HG03280 (cell line): ENCODE results near the gene ARMH3.
"Not testable (repeated sequence)": the region's sequence is repeated elsewhere in the genome, so short reads cannot be mapped to it uniquely, and the experiment has no call there.

ENCODE experiments used
- ATAC-seq: cut with Tn5 transposase; IDR thresholded peaks from one replicate; pipeline ENCODE4 v1.9.1; 2021; ENCODE audit warnings: mild to moderate bottlenecking, moderate library complexity; ENCODE audit not compliant: unreplicated experiment

ARMH3 gene

GRCh38 chr10:101993651-101994200 is 62.2 kb downstream of the ARMH3 start:
- no peak for ATAC-seq

- ATAC-seq = no peak
Observed at GRCh38 chr10:101993221-101993620, 62.8 kb downstream of the ARMH3 start.

- ATAC-seq = no peak
Observed at GRCh38 chr10:101987136-101987535, 68.8 kb downstream of the ARMH3 start.

- no peak for ATAC-seq
Observed at GRCh38 chr10:101986624-101986971, 69.4 kb downstream of the ARMH3 start.

GRCh38 chr10:101980677-101981076 is 75.3 kb downstream of the ARMH3 start:
- ATAC-seq = not testable (repeated sequence)

- ATAC-seq = no peak
Observed at GRCh38 chr10:101974091-101974971, 81.6 kb downstream of the ARMH3 start.

- no peak for ATAC-seq
Observed at GRCh38 chr10:101972761-101973160, 83.2 kb downstream of the ARMH3 start.

GRCh38 chr10:101969412-101969922 is 86.5 kb downstream of the ARMH3 start:
- ATAC-seq = no peak

- no peak for ATAC-seq
Observed at GRCh38 chr10:101968940-101969321, 87.0 kb downstream of the ARMH3 start.

GRCh38 chr10:101968286-101968939 is 87.6 kb downstream of the ARMH3 start:
- no peak for ATAC-seq

- ATAC-seq = no peak
Observed at GRCh38 chr10:101967713-101968112, 88.3 kb downstream of the ARMH3 start.

- no peak for ATAC-seq
Observed at GRCh38 chr10:101967119-101967518, 88.9 kb downstream of the ARMH3 start.

- ATAC-seq = no peak
Observed at GRCh38 chr10:101965075-101965765, 90.8 kb downstream of the ARMH3 start.

GRCh38 chr10:101961591-101962498 is 94.1 kb downstream of the ARMH3 start:
- ATAC-seq = no peak

GRCh38 chr10:101960879-101961395 is 95.0 kb downstream of the ARMH3 start:
- ATAC-seq = no peak

GRCh38 chr10:101959346-101959916 is 96.5 kb downstream of the ARMH3 start:
- no peak for ATAC-seq

- no peak for ATAC-seq
Observed at GRCh38 chr10:101958691-101959090, 97.3 kb downstream of the ARMH3 start.

GRCh38 chr10:101956898-101957297 is 99.1 kb downstream of the ARMH3 start:
- no peak for ATAC-seq

GRCh38 chr10:101956117-101956516 is 99.9 kb downstream of the ARMH3 start:
- no peak for ATAC-seq

GRCh38 chr10:101952191-101952590 is 103.8 kb downstream of the ARMH3 start:
- no peak for ATAC-seq
